H9 (cell line): ENCODE measurements around the gene POLR2J. TPM values are rescaled to one million over a fixed set of nuclear protein-coding genes. Genes with fewer than 3 reads are reported as not detected.
"Not testable (repeated sequence)": the region's sequence is repeated elsewhere in the genome, so short reads cannot be mapped to it uniquely, and the experiment has no call there.

Experiments used
- DNase-seq: peaks from one replicate; pipeline ENCODE4 v3.0.0-alpha.2; 2017
- H2AFZ ChIP-seq: one replicate; pipeline ENCODE4 v1.6.1; 2013; ENCODE audit warnings: mild to moderate bottlenecking, low read length, control low read depth, moderate library complexity
- H2AK5ac ChIP-seq: 2 replicates; pipeline ENCODE4 v1.6.1; 2013; ENCODE audit warnings: low read length, control low read depth, mixed read lengths; ENCODE audit not compliant: insufficient read length
- H2BK120ac ChIP-seq: one replicate; pipeline ENCODE4 v1.6.1; 2013; ENCODE audit warnings: low read depth, mild to moderate bottlenecking, low read length, control low read depth, inconsistent platforms; ENCODE audit not compliant: poor library complexity, severe bottlenecking
- H2BK12ac ChIP-seq: 2 replicates; pipeline ENCODE4 v1.6.1; 2013; ENCODE audit warnings: low read length, control low read depth, mixed read lengths, low read depth; ENCODE audit not compliant: insufficient read length
- H2BK15ac ChIP-seq: 2 replicates; pipeline ENCODE4 v1.6.1; 2013; ENCODE audit warnings: low read depth, low read length, control low read depth
- H2BK20ac ChIP-seq: one replicate; pipeline ENCODE4 v1.6.1; 2013; ENCODE audit warnings: low read depth, mild to moderate bottlenecking, low read length, control low read depth, inconsistent platforms; ENCODE audit not compliant: poor library complexity, severe bottlenecking
- H2BK5ac ChIP-seq: 2 replicates; pipeline ENCODE4 v1.6.1; 2013; ENCODE audit warnings: low read length, control low read depth, mixed read lengths; ENCODE audit not compliant: insufficient read length
- H3K14ac ChIP-seq: 2 replicates; pipeline ENCODE4 v1.6.1; 2013; ENCODE audit warnings: low read length, control low read depth; ENCODE audit not compliant: insufficient read depth
- H3K18ac ChIP-seq: 2 replicates; pipeline ENCODE4 v1.6.1; 2013; ENCODE audit warnings: low read depth, mild to moderate bottlenecking, mixed read lengths, low read length, control low read depth; ENCODE audit not compliant: insufficient read length
- H3K23ac ChIP-seq: 2 replicates; pipeline ENCODE4 v1.6.1; 2013; ENCODE audit warnings: low read length, control low read depth, mixed read lengths, low read depth; ENCODE audit not compliant: insufficient read length
- H3K23me2 ChIP-seq: 2 replicates; pipeline ENCODE4 v1.6.1; 2013; ENCODE audit warnings: low read depth, mild to moderate bottlenecking, mixed read lengths, low read length, control low read depth; ENCODE audit not compliant: insufficient read length, poor library complexity, severe bottlenecking
- H3K27ac ChIP-seq: 2 replicates; pipeline ENCODE4 v1.5.1; 2013; ENCODE audit warnings: low read length, control low read depth, mixed read lengths, low read depth; ENCODE audit not compliant: insufficient read length
- H3K27me3 ChIP-seq: 2 replicates; pipeline ENCODE4 v1.6.1; 2013; ENCODE audit warnings: low read length, control low read depth, inconsistent platforms; ENCODE audit not compliant: insufficient read depth
- H3K4ac ChIP-seq: 2 replicates; pipeline ENCODE4 v1.6.1; 2013; ENCODE audit warnings: low read depth, mild to moderate bottlenecking, control low read depth, inconsistent platforms, low read length, moderate library complexity
- H3K4me1 ChIP-seq: 2 replicates; pipeline ENCODE4 v1.6.1; 2013; ENCODE audit warnings: low read length, control low read depth, inconsistent platforms; ENCODE audit not compliant: insufficient read depth
- H3K4me2 ChIP-seq: 2 replicates; pipeline ENCODE4 v1.6.1; 2013; ENCODE audit warnings: low read length, control low read depth, mixed read lengths; ENCODE audit not compliant: insufficient read length, insufficient read depth
- H3K56ac ChIP-seq: 2 replicates; pipeline ENCODE4 v1.6.1; 2013; ENCODE audit warnings: low read depth, mild to moderate bottlenecking, mixed read lengths, low read length, control low read depth; ENCODE audit not compliant: insufficient read length
- H3K79me1 ChIP-seq: 2 replicates; pipeline ENCODE4 v1.6.1; 2013; ENCODE audit warnings: low read depth, mild to moderate bottlenecking, moderate library complexity, low read length, control low read depth, inconsistent platforms; ENCODE audit not compliant: insufficient read depth, poor library complexity, severe bottlenecking
- H3K79me2 ChIP-seq: 2 replicates; pipeline ENCODE4 v1.6.1; 2013; ENCODE audit warnings: low read length, control low read depth, inconsistent platforms; ENCODE audit not compliant: insufficient read depth
- H3K9ac ChIP-seq: 2 replicates; pipeline ENCODE4 v1.6.1; 2013; ENCODE audit warnings: low read length, control low read depth, mixed read lengths; ENCODE audit not compliant: insufficient read length; ENCODE audit errors: extremely low read depth
- H3K9me3 ChIP-seq: one replicate; pipeline ENCODE4 v1.6.1; 2013; ENCODE audit warnings: low read depth, low read length, inconsistent platforms; ENCODE audit not compliant: control insufficient read depth
- H3T11ph ChIP-seq: one replicate; pipeline ENCODE4 v1.6.1; 2013; ENCODE audit warnings: mild to moderate bottlenecking, low read length, control low read depth, inconsistent platforms
- H4K20me1 ChIP-seq: one replicate; pipeline ENCODE4 v1.6.1; 2013; ENCODE audit not compliant: control insufficient read depth, insufficient read length, insufficient read depth
- H4K5ac ChIP-seq: 2 replicates; pipeline ENCODE4 v1.6.1; 2013; ENCODE audit warnings: low read depth, mild to moderate bottlenecking, mixed read lengths, low read length, control low read depth; ENCODE audit not compliant: insufficient read length
- H4K8ac ChIP-seq: replicated peaks from 2 replicates; pipeline ENCODE4 v1.6.1; 2013; ENCODE audit warnings: low read length, control low read depth, mixed read lengths, low read depth; ENCODE audit not compliant: insufficient read length
- H4K91ac ChIP-seq: 2 replicates; pipeline ENCODE4 v1.6.1; 2013; ENCODE audit warnings: low read depth, mild to moderate bottlenecking, moderate library complexity, mixed read lengths, low read length, control low read depth; ENCODE audit not compliant: insufficient read length
- H3K27ac Mint-ChIP-seq, 3 experiments: 2 replicates in 2 of 3; 3 replicates in 1 of 3; pipeline ENCODE4 v1.8.0; 2020 to 2021; ENCODE audit warnings: mixed read lengths in 3 of 3, mild to moderate bottlenecking in 1 of 3, moderate library complexity in 1 of 3
- H3K27me3 Mint-ChIP-seq: 2 replicates; pipeline ENCODE4 v1.8.0; 2021; ENCODE audit warnings: low read depth, mild to moderate bottlenecking, moderate library complexity, mixed read lengths
- H3K36me3 Mint-ChIP-seq, 3 experiments: 2 replicates in 2 of 3; 3 replicates in 1 of 3; pipeline ENCODE4 v1.8.0; 2020 to 2021; ENCODE audit warnings: low read depth in 3 of 3, mixed read lengths in 3 of 3; ENCODE audit not compliant: insufficient read depth in 1 of 3
- H3K4me1 Mint-ChIP-seq, 2 experiments: 2 replicates each; pipeline ENCODE4 v1.8.0; 2020; ENCODE audit warnings: mixed read lengths in 2 of 2
- H3K4me3 Mint-ChIP-seq, 2 experiments: 2 replicates in 1 of 2; 3 replicates in 1 of 2; pipeline ENCODE4 v1.8.0; 2020 to 2021; ENCODE audit warnings: mild to moderate bottlenecking in 2 of 2, mixed read lengths in 2 of 2, moderate library complexity in 1 of 2
- H3K9me3 Mint-ChIP-seq, 2 experiments: 2 replicates in 1 of 2; 3 replicates in 1 of 2; pipeline ENCODE4 v1.8.0; 2020; ENCODE audit warnings: mild to moderate bottlenecking in 2 of 2, mixed read lengths in 2 of 2, moderate library complexity in 1 of 2
- WGBS: extraction: QIAGEN DNeasy Blood & Tissue Kit; methylation state at CpG from one replicate; pipeline ENCODE4 v1.1.7; 2013; ENCODE audit warnings: missing lambda C conversion rate, low lambda C conversion rate, mixed read lengths; ENCODE audit not compliant: insufficient read length; ENCODE audit errors: extremely low coverage; 5-methylcytosine and 5-hydroxymethylcytosine counted together
- total RNA-seq: library from RNA; stranded (reverse); gene quantifications from 2 replicates; pipeline ENCODE4 v1.2.1, GENCODE V29; 2021
- TF ChIP-seq, protein P1 (sequence below): fragments of 200-600 bp; sonication (generic); conservative IDR thresholded peaks from 3 replicates; pipeline ENCODE4 v1.8.0; 2021; ENCODE audit warnings: antibody characterized with exemption, mild to moderate bottlenecking

POLR2J gene
- total RNA-seq, 1 experiment from 2014 or later = 58.5 TPM

- DNase-seq, H3K4me3 Mint-ChIP-seq: not testable (repeated sequence)
Observed at GRCh38 chr7:102479982-102480637, 1.4 kb upstream of the POLR2J start.

GRCh38 chr7:102479209-102479584 lies 475 bp upstream of the POLR2J start:
- not testable (repeated sequence) for H3K4me3 Mint-ChIP-seq, H2BK20ac ChIP-seq, H3K4me1 Mint-ChIP-seq, H3K56ac ChIP-seq, H3K4ac ChIP-seq, H2BK120ac ChIP-seq, H2AK5ac ChIP-seq, H3K4me2 ChIP-seq, H3K9ac ChIP-seq, H4K20me1 ChIP-seq, H3K23ac ChIP-seq, H3K27me3 Mint-ChIP-seq, H2BK12ac ChIP-seq, H2BK5ac ChIP-seq, H3K27ac Mint-ChIP-seq, DNase-seq, H4K91ac ChIP-seq, H4K8ac ChIP-seq, H3K79me2 ChIP-seq, H3K27me3 ChIP-seq, H3K9me3 Mint-ChIP-seq, H3K23me2 ChIP-seq, H3K27ac ChIP-seq, H3K36me3 Mint-ChIP-seq, H3K18ac ChIP-seq, H2BK15ac ChIP-seq, H2AFZ ChIP-seq, H3K4me1 ChIP-seq, H3K9me3 ChIP-seq, H3K79me1 ChIP-seq, H3K14ac ChIP-seq, H3T11ph ChIP-seq, H4K5ac ChIP-seq
- no CpG with 5 or more reads among the region's 10 CpGs for WGBS

More at GRCh38 chr7:102479982-102480637, 1.4 kb upstream of the POLR2J start:
- H4K20me1 ChIP-seq, H3K9me3 Mint-ChIP-seq, H2BK15ac ChIP-seq, H4K91ac ChIP-seq, H3K14ac ChIP-seq, H3K9ac ChIP-seq, H2BK20ac ChIP-seq, H3K79me1 ChIP-seq, H3K36me3 Mint-ChIP-seq, H2BK12ac ChIP-seq, H3K4me2 ChIP-seq, H2BK5ac ChIP-seq, H3K4me1 ChIP-seq, H3K79me2 ChIP-seq, H4K5ac ChIP-seq, H3K4me1 Mint-ChIP-seq, H3K4ac ChIP-seq, H2AK5ac ChIP-seq, H3K9me3 ChIP-seq, H3K27me3 Mint-ChIP-seq, H3K56ac ChIP-seq, H3K23me2 ChIP-seq, H3K27me3 ChIP-seq, H3K27ac Mint-ChIP-seq, H2BK120ac ChIP-seq, H3K18ac ChIP-seq, H2AFZ ChIP-seq, H3K23ac ChIP-seq, H3T11ph ChIP-seq, H4K8ac ChIP-seq, H3K27ac ChIP-seq: not testable (repeated sequence)
- TF ChIP-seq, protein P1, sequence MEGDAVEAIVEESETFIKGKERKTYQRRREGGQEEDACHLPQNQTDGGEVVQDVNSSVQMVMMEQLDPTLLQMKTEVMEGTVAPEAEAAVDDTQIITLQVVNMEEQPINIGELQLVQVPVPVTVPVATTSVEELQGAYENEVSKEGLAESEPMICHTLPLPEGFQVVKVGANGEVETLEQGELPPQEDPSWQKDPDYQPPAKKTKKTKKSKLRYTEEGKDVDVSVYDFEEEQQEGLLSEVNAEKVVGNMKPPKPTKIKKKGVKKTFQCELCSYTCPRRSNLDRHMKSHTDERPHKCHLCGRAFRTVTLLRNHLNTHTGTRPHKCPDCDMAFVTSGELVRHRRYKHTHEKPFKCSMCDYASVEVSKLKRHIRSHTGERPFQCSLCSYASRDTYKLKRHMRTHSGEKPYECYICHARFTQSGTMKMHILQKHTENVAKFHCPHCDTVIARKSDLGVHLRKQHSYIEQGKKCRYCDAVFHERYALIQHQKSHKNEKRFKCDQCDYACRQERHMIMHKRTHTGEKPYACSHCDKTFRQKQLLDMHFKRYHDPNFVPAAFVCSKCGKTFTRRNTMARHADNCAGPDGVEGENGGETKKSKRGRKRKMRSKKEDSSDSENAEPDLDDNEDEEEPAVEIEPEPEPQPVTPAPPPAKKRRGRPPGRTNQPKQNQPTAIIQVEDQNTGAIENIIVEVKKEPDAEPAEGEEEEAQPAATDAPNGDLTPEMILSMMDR = peak; percentile 44; the same call in 2 of the 3 replicates
- WGBS = no CpG with 5 or more reads among the region's 11 CpGs
